ENCODE results near the gene VAV2.
A peak's percentile ranks its signal among the peaks of the same experiment; 100 is the strongest.

VAV2 gene

DNA sequence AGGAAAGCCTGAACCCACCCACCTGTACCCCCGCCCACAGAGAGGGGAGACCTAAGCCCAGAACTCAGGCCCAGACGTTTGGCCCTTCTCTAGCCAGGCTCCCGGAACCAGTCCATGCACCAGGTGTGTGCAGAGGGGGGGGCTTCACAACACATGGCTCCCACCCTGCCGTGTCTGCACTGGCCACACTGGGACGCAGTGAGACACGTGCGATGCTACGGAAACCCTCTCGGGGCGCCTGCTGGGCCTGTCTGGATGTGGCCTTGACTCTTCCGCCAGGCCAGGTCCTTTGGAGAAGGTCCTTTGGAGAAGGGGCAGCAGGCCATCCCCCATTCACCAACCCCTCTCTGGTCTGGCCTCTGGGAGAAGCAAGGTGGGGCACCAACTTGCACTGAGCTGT is 195.6 kb downstream of the VAV2 start:
- DNase-seq (ENCODE audit: low read depth): no peak

DNA sequence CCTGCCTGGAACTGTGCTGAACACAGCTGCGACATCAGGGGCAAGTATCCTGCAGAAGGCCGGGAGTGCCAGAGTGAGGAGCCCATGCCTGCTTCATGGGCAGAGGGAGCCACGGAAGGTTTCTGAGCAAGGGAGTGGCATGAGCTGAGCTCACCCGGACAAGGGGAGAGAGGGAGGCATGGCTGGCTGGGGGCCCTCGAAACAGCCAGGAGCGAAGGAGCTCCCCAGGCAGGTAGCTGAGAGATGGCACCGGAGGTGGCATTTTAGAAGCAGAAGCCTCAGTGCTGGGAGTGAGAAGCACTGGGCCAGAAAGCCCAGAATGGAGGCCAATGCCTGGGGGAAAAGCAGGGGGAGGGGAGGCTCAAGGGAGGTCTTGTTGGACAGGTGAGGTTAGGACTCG is 197.1 kb downstream of the VAV2 start:
- no peak for DNase-seq (ENCODE audit: low read depth)

- DNase-seq (ENCODE audit: low read depth): no peak
Measured at GRCh38 chr9:133794016-133794760, 197.9 kb downstream of the VAV2 start.

GRCh38 chr9:133793471-133793870 is 198.7 kb downstream of the VAV2 start:
- no peak for DNase-seq (ENCODE audit: low read depth)

GRCh38 chr9:133792721-133793470 is 199.2 kb downstream of the VAV2 start:
- DNase-seq (ENCODE audit: low read depth): peak; percentile 37

DNA sequence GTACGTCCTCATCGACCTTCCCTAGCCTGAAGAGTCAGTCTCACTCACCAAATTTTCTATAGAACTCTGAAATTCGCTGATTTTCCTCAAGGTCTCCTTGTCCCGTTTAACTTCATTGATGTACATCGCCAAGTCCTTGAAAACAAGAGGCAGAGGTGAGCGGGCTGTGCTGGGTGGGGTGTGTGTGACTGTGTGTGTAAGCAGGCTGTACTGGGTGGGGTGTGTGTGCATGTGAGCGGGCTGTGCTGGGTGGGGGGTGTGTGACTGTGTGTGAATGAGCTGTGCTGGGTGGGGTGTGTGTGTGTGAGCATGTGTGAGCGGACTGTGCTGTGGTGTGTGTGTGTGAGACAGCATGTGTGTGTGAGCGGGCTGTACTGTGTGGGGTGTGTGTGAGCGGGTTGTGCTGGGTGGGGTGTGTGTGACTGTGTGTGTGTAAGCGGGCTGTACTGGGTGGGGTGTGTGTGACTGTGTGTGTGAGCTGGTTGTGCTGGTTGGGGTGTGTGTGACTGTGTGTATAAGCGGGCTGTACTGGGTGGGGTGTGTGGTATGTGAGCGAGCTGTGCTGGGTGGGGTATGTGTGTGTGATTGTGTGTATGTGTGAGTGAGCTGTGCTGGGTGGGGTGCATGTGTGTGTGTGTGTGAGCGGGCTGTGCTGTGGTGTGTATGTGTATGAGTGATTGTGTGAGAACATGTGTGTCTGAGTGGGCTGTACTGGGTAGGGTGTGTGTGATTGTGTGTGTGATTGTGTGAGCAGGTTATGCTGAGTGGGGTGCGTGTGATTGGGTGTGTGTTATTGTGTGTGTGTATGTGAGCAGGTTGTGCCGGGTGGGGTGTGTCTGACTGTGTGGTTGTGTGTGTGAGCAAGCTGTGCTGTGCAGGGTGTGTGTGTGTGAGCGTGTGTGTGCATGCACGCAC is 200.1 kb downstream of the VAV2 start:
- DNase-seq (ENCODE audit: low read depth): no peak

DNA sequence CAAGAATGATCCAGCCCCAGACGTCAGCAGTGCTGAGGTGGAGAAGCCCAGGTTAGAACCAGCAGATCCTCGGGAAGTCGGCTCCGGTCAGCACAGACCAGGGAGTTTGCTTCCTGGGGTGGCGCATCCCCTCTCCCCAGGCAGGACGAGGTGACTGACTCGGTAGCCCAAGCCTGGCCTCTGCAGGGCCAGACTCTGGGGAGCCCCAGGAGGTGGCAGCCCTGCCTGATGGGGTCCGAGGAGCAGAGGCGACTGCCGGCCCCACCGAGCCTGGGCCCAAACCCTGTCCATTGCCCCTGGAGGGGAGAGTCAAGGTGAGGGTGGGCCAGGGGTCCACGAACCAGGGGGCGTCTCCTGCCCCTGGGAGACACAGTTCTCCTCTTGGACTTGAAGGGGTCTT is 201.1 kb downstream of the VAV2 start:
- DNase-seq (ENCODE audit: low read depth): no peak

DNA sequence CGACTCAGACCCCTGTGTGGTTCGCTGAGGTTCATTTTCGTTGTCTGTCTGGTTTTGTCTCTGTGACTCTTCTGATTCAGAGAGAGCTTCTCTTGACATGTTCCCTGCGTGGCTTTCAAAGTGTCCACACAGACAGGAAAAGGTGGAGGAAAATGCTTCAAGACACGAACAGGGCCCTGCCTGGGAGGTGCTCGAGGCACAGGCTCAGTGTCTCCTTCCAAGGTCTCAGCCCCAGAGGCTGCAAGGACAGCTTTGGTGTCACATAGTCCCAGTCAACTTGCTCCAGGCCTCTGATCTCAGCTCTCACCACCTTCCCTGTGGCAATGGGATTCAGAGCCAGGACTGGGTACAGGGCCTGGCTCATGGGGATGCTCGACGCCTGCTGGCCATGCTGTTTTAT is 202.3 kb downstream of the VAV2 start:
- no peak for DNase-seq (ENCODE audit: low read depth)

DNA sequence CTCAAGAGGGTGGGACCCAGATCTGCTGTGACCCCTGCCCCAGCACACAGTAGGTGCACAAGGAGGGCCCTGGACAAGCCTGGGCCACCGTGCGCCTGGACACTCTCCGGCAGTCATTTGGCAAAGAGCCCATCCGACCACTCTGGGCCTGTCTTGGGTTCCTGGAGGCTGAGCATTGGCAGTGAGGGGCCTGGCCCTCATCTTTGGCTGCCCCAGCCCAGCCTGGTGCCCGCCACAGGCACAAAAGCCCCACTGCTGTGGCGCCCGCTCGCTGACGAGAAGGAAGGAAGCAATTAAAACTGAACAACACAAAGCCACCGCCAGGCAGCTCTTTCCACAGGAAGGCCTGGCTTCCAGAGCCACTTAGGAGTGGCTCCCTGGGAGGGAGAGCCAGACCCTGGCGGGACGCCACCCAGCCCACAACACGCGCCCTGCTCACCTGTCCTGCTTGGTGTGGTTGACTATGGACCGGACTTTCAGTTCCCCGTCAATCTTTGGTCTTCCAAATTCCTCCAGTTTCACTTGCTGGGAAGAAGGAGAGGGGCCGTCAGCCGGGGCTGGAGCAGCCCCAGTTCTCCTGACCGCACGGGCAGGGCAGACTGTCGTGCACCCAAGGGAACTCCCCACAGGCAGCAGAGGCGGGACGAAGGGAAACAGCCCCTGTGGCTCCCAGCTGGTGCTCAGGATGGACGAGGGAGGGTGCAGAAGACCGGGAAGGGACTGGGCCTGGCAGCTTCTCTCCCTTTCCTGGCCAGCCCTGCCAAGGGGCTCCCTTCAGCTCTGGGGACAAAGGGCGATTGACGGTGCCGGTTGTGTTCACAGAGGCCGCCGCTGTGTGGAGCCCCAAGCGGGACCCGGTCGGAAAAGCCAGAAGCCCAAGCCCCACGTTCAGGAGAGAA is 203.1 kb downstream of the VAV2 start:
- no peak for DNase-seq (ENCODE audit: low read depth)

GRCh38 chr9:133788045-133788818 is 203.9 kb downstream of the VAV2 start:
- no peak for DNase-seq (ENCODE audit: low read depth)

- no peak for DNase-seq (ENCODE audit: low read depth)
Measured at GRCh38 chr9:133787754-133788025, 204.4 kb downstream of the VAV2 start.

DNA sequence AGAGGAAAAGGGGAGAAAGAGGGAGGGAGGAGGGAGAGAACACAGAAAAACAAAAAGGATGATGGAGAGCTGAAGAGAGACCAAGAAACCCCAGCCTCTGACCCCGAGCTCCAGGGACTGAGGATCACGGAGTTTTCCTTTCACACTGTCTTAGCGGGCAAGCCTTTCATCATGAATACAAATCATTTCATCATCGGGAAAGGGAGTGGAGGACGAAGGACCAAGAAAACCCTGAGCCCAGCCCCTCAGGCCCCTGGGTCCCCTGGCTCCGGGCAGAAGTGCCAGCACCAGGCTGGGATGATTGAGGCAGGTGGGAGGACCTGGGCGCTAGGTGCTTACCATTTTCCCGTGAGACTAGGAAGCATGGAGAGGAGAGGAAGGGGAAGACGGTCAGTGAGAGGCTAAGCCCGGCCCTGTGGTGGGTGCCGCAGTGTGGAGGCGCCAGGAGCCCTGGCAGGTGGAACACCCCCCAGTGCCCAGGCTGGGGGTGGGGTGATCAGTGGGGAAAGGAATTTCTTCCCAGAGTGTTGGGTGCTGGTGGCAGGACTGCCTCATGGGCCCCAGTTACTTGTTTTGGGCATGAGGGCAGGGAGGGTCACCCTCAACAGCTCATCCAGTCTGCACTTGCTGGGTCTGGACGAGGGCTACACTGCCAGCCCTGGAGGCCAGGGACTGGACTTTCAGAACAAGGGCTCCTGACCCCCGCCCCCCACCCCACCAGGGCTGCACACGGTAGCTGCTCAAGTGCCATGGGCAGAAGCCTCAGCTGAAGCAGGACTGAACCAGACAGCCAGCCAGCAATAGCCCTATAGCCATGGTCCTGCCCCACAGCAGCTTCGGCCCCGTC is 205.0 kb downstream of the VAV2 start:
- DNase-seq (ENCODE audit: low read depth): no peak

DNA sequence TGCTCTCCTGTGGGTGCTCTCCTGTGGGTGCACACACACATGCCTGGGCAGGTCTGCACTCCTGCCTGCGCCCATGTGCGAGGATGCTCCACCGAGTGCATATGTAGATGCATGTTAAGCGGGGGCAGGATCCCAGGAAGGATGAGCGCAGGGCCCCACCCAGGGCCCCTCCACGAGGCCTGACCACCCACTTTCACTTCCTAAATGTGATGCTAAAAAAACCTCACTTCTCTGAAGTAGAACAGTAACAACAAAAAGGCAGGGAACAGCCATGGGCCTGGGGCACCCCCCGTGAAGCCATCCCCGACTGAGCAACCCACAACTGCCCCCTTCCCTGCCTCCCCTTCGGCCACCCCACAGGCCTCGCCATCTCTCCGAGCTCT is 205.8 kb downstream of the VAV2 start:
- no peak for DNase-seq (ENCODE audit: low read depth)

DNA sequence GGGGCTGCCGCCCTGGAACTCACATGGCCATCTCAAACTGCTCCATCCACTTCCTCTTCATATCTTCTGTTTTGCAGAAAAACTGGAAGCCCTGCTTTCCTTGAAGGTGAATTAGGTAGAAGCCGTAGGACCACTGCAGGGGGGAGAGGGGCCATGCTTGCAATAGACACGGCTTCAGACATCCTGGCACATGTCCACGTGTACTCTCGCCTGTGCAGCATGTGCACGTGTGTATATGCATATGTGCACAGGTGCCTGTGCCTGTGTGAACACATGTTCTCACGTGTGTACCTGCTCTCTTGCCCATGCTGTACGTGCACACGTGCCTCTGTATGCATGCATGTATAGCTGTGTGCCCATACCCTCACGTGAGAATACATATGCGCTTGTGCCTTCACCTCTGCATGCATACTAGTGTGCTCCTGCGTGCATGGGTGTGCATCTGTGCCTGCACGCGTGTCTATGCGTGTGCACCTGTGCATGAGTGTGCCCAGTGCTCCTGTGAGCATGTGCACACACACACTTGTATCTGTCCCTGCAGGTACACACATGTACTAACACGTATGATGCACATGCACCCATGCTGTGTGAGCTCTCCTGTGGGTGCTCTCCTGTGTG is 206.3 kb downstream of the VAV2 start:
- no peak for DNase-seq (ENCODE audit: low read depth)

DNA sequence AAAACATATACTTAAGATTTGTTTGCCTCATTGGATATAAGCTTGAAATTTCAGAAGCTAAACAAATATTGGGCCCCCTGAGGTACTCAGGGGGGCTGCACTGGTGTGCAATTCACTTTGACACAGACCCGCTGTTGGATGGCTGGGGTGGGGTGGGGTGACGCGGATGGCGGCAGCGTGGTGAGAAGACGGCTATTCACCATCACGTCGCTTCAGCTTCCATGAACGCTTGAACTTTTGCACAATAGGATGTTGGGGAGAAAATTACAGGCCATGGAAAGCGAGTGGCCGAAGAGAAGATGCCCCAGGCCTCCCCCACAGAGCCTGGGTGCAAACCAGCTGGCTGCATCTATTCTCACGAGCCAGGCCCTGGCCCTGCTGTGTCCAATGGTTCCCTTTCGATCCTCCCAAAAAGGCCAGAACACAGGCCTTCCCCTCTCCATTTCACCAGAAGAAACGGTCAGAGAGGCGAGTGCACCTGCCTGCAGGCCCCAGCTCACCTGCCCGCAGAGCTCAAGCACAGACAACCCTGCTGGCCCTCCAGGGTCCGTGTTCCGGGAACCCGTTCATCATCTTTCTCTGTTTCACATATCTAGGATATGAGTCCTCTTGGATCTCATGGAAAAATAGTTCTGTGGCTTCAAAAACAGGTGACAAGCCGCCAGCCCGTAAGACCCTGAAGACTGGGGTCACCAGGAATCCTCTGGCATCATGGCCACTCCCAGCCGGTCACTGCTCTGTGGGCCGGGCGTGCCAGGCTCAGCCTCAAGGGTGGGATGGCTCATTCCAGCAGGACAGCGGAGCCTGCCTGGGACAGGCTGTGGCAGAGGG is 207.2 kb downstream of the VAV2 start:
- no peak for DNase-seq (ENCODE audit: low read depth)

GRCh38 chr9:133783331-133783731 is 208.8 kb downstream of the VAV2 start:
- no peak for DNase-seq (ENCODE audit: low read depth)

- DNase-seq (ENCODE audit: low read depth): peak; percentile 54
Measured at GRCh38 chr9:133782157-133783130, 209.7 kb downstream of the VAV2 start.

GRCh38 chr9:133781828-133782135 is 210.3 kb downstream of the VAV2 start:
- DNase-seq (ENCODE audit: low read depth): no peak

Measured in activated T-cell treated with anti-CD3 and anti-CD28 coated beads for 24 hours (primary cell).